Hematopoietic multipotent progenitor cell treated with erythropoietin and hydrocortisone succinate and interleukin-3 and kit ligand, for 4 days (in vitro differentiated cells): ENCODE data around the gene MAST4.

Experiments
- DNase-seq: peaks from one replicate; pipeline ENCODE4 v3.0.0-alpha.2; 2015

MAST4 gene

DNA sequence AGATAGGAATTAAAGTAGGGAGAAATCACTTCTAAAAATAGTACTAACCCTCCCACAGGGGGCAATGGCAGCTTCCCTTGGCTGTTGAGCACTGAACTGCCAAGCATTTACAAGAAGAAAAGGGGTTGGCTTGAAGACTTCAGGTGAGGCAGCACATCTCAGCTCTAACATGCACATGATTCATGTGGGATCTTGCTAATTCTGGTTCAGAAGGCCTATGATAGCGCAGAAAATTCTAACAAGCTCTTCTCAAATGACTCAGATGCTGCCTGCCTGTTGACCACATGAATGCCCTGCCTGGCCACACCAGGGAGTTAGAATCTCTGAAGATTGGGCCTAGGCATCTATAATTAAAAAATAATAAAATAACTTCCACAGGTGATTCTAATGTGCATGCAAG lies 577.8 kb downstream of the MAST4 start:
- no peak for DNase-seq

- peak; percentile 42 for DNase-seq
These were observed 580.7 kb downstream of the MAST4 start for GRCh38 chr5:67176936-67177335.

DNA sequence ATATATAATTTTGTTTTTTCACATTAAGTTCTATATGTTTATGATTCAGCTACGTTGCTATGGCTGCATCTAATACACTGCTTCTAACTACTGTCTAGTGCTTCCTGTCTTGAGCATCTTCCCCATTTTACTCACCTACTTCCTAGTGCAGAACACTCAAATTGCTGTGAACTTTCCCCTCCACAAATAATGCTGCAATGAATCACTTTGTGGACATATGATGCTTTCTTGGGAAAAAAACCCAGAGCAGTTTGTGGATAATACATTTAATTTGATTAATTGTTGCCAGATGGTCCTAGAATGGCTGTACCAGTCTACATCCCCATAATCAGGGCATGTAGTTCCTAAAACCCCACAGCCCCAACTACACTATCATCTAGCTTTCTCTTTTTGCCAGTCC lies 581.9 kb downstream of the MAST4 start:
- DNase-seq = no peak

DNA sequence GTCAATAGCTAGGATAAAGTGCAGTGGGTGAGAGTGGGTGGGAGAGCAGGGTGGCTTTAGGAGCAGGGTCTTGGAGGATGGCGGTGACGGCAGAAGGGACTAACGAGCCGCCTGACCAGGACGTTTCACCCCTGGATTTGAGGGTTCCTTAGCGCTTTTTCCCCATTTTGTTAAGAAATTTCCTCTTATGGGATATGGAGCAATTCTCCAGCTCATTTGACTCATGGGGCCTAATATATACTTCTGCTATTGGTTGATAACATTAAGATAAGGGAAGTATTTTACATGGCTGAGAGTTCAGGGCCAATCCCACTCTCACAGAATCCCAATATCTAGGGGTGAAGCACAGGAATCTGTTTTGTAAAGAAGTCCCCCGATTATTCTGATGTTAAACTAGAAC lies 582.8 kb downstream of the MAST4 start:
- no peak for DNase-seq

- no peak for DNase-seq
These were observed 583.6 kb downstream of the MAST4 start for GRCh38 chr5:67179697-67180361.

GRCh38 chr5:67181648-67182221 lies 585.5 kb downstream of the MAST4 start:
- peak; percentile 79 for DNase-seq

DNA sequence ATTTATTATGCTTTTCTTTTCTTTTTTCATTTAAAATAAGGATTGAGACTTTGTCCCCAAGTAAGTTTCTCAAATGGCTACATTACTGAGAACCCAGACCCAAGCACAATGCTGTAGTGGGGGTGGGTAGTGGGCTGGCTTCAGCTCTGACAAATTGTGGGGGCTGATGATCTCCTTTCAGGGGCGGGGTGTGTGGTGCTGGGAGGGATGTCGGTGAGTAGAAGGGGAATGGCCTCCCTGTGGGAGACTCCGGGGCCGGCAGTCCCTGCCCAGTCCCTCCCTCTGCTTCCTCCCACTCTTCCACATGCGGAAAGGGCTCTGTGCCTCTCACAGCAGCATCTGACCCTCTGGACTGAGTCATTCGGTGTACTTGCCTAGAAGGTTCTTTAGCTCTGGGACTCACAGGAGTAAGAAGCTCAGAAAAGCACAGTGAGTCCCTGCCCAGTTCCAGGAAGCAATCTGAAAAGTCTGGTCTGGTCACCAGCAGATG lies 586.2 kb downstream of the MAST4 start:
- DNase-seq = peak; percentile 13

DNA sequence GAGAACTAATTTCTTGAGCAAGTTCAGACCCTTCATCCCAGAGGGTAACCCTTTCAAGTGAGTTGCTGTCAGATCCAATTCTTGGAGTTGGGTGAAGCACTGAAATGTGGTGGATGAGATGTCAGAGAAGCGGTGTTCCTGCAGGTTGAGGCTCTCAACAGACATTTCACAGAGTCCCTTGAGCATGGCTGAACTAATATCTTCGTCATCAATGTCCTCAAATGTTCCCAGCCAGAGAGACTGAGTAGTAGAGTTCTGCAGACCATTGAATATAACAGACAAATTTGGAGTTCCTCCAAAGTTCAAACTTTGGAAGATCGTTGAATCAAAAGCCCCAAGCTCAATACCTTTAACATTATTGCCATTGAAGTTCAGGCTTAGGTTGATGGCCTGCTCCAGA lies 587.7 kb downstream of the MAST4 start:
- no peak for DNase-seq

GRCh38 chr5:67187006-67187715 lies 591.0 kb downstream of the MAST4 start:
- peak; percentile 90 for DNase-seq

- DNase-seq = no peak
These were observed 592.3 kb downstream of the MAST4 start for GRCh38 chr5:67188274-67189078.

GRCh38 chr5:67189079-67189354 lies 592.8 kb downstream of the MAST4 start:
- DNase-seq = no peak

GRCh38 chr5:67189931-67190330 lies 593.7 kb downstream of the MAST4 start:
- no peak for DNase-seq

DNA sequence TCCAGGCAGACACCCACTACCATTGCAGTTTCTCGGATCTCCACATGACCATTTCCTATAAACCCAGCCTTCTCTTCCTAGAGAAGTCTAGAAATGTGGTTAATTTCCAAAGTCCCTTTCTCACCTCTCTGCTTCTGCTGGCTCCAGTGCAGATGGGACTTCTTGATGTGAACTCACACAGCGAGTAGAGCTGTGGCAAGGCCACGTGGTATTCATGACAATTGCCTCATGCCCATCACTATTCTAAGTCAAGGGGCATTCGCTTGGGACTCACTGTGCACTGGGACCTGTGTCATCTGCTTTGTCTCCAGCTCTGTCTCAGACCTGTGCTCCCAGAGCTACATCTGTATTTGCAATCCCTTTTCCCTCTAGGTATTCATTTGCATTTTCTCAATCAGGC lies 594.2 kb downstream of the MAST4 start:
- no peak for DNase-seq

- DNase-seq = no peak
These were observed 594.7 kb downstream of the MAST4 start for GRCh38 chr5:67190861-67191260.

GRCh38 chr5:67192719-67193438 lies 596.7 kb downstream of the MAST4 start:
- peak; percentile 50 for DNase-seq

DNA sequence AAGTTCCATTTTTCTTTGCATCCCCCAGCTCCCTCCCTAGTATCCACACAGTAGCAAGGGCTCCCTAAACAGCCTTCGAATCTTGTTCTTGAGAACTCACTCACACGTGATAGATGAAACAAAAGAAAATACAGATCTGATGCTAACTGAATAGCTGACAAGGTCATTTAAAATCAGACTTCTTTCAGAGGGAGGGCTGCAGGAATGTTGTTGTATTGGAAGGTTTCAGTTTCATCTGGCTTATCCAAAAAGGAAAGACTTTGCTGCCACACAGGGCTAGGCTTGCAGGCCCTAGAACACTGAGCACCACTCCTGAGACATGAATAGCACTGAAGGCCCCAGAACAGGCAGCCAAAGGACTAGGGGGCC lies 597.2 kb downstream of the MAST4 start:
- DNase-seq = no peak

- peak; percentile 30 for DNase-seq
These were observed 598.0 kb downstream of the MAST4 start for GRCh38 chr5:67194166-67194565.

GRCh38 chr5:67195406-67196275 lies 599.4 kb downstream of the MAST4 start:
- no peak for DNase-seq

GRCh38 chr5:67196537-67197059 lies 600.4 kb downstream of the MAST4 start, which contains the start of gene CD180:
TSS of gene CD180 (minus strand) at chr5:67196799. CDS start at chr5:67196641, 158 bp downstream.
- no peak for DNase-seq

GRCh38 chr5:67197536-67197935 lies 601.3 kb downstream of the MAST4 start:
- DNase-seq = no peak

- DNase-seq = no peak
These were observed 602.7 kb downstream of the MAST4 start for GRCh38 chr5:67198917-67199316.

DNA sequence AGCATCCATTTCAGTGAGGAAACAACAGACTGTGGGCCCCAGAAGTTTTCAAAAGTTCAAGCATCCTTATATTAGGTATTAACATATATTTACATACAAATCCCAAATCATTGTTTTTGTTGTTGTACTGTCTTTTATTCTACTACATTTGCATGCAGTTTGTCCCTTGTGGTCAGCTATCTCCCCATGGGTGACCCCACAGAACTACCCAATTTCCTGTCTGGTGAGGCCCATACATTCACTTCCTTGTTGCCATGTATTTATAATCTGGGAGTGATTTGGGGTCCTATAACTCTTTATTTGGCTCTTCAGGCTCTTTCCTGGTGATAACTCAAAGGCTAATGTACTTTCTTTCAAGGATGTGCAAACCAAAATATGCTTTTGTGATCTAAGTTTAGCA lies 603.7 kb downstream of the MAST4 start:
- DNase-seq = peak; percentile 62
